Naive B cell (primary cell): ENCODE data around the gene SEPSECS. TPM values are rescaled to one million over a fixed set of nuclear protein-coding genes. Genes with fewer than 3 reads are reported as not detected.

Experiments
- ATAC-seq, 2 donors: fragments of 150-1000 bp; cut with Tn5 transposase; 2 replicates each; pipeline ENCODE4 v1.10.0; 2021; ENCODE audit warnings: low read depth in 2 of 2, mild to moderate bottlenecking in 2 of 2, moderate library complexity in 2 of 2
- DNase-seq: peaks from one replicate; pipeline ENCODE4 v3.0.0; 2022
- H3K27ac Mint-ChIP-seq, 6 donors: one replicate each; pipeline ENCODE4 v1.8.0; 2020 to 2022; ENCODE audit warnings: mild to moderate bottlenecking in 6 of 6, mixed read lengths in 6 of 6, moderate library complexity in 5 of 6, inconsistent platforms in 2 of 6
- H3K27me3 Mint-ChIP-seq, 3 donors: one replicate each; pipeline ENCODE4 v1.8.0; 2021 to 2022; ENCODE audit warnings: mixed read lengths in 3 of 3, mild to moderate bottlenecking in 1 of 3
- H3K36me3 Mint-ChIP-seq, 2 donors: one replicate each; pipeline ENCODE4 v1.8.0; 2020 to 2022; ENCODE audit warnings: mixed read lengths in 2 of 2, inconsistent platforms in 1 of 2, mild to moderate bottlenecking in 1 of 2
- H3K4me1 Mint-ChIP-seq, 3 donors: one replicate each; pipeline ENCODE4 v1.8.0; 2020 to 2022; ENCODE audit warnings: mixed read lengths in 3 of 3, inconsistent platforms in 1 of 3, mild to moderate bottlenecking in 1 of 3, moderate library complexity in 1 of 3
- H3K4me3 Mint-ChIP-seq, 8 donors: one replicate each; pipeline ENCODE4 v1.8.0; 2020 to 2022; ENCODE audit warnings: mild to moderate bottlenecking in 8 of 8, mixed read lengths in 8 of 8, moderate library complexity in 8 of 8, inconsistent platforms in 2 of 8
- H3K9me3 Mint-ChIP-seq, 7 donors: one replicate each; pipeline ENCODE4 v1.8.0; 2020 to 2022; ENCODE audit warnings: mixed read lengths in 7 of 7, mild to moderate bottlenecking in 5 of 7, inconsistent platforms in 2 of 7, moderate library complexity in 1 of 7
- polyA plus RNA-seq, 6 donors: library from polyadenylated mRNA; unstranded; fragments of 300-500 nt; fragmentation: Illumina TruSeq; gene quantifications; one replicate each; pipeline ENCODE4 v1.2.3, GENCODE V29; 2021; ENCODE audit warnings: low read depth in 6 of 6

SEPSECS gene
- polyA plus RNA-seq, 6 donors from 2014 or later = 2.4 to 5.9 (median 3.2) TPM

- no peaks in the 10 kb centered on the region for H3K9me3 Mint-ChIP-seq
- H3K27ac Mint-ChIP-seq = no peak overlapping the region
- peaks cover 4 to 17% (median 11%) of the 10 kb centered on the region in 3 donors for H3K4me1 Mint-ChIP-seq
- no peaks in the 10 kb centered on the region for H3K27me3 Mint-ChIP-seq
- ATAC-seq = no peak
- DNase-seq = no peak
- H3K36me3 Mint-ChIP-seq = peaks cover 14 to 25% of the 10 kb centered on the region in 2 donors
- H3K4me3 Mint-ChIP-seq = no peak overlapping the region
Observed at GRCh38 chr4:25171201-25171865, 11.1 kb upstream of the SEPSECS start.

- no peaks in the 10 kb centered on the region for H3K27me3 Mint-ChIP-seq
- no peak for ATAC-seq
- no peak overlapping the region for H3K4me3 Mint-ChIP-seq
- no peak overlapping the region for H3K27ac Mint-ChIP-seq
- DNase-seq = no peak
- peaks cover 20 to 31% of the 10 kb centered on the region in 2 donors for H3K36me3 Mint-ChIP-seq
- H3K9me3 Mint-ChIP-seq = no peaks in the 10 kb centered on the region
- peaks cover 4 to 27% (median 19%) of the 10 kb centered on the region in 3 donors for H3K4me1 Mint-ChIP-seq
Observed at GRCh38 chr4:25169446-25169845, 9.2 kb upstream of the SEPSECS start.

GRCh38 chr4:25165916-25166315 is 5.7 kb upstream of the SEPSECS start:
- Mint-ChIP-seq H3K9me3 (no peaks in the 10 kb centered on the region), H3K27me3 (no peaks in the 10 kb centered on the region), H3K4me1 (peaks cover 28 to 51% (median 37%) of the 10 kb centered on the region in 3 donors), H3K27ac (no peak overlapping the region), H3K4me3 (no peak overlapping the region), H3K36me3 (peaks cover 14 to 24% of the 10 kb centered on the region in 2 donors)
- ATAC-seq (no peak), DNase-seq (no peak)

- Mint-ChIP-seq H3K4me3 (peak overlapping the region in 3 of 8 donors; percentile 10 to 68 (median 29)), H3K27ac (peak overlapping the region in 2 of 6 donors; percentile 10 to 35), H3K27me3 (no peaks in the 10 kb centered on the region), H3K4me1 (peaks cover 43 to 57% (median 44%) of the 10 kb centered on the region in 3 donors), H3K36me3 (peaks cover 14 to 20% of the 10 kb centered on the region in 2 donors), H3K9me3 (no peaks in the 10 kb centered on the region)
- no peak for ATAC-seq
- no peak for DNase-seq
Observed at GRCh38 chr4:25163196-25163595, 2.9 kb upstream of the SEPSECS start.

GRCh38 chr4:25162566-25162965 is 2.3 kb upstream of the SEPSECS start:
- Mint-ChIP-seq H3K4me3 (peak overlapping the region in 3 of 8 donors; percentile 20 to 98 (median 94)), H3K9me3 (no peaks in the 10 kb centered on the region), H3K4me1 (peaks cover 43 to 57% (median 44%) of the 10 kb centered on the region in 3 donors), H3K27ac (peak overlapping the region in 2 of 6 donors; percentile 11 to 21), H3K27me3 (no peaks in the 10 kb centered on the region), H3K36me3 (peaks cover 14 to 20% of the 10 kb centered on the region in 2 donors)
- DNase-seq = no peak
- no peak for ATAC-seq

- peaks cover 8 to 15% of the 10 kb centered on the region in 2 donors for H3K36me3 Mint-ChIP-seq
- no peak for DNase-seq
- H3K9me3 Mint-ChIP-seq = no peaks in the 10 kb centered on the region
- ATAC-seq = no peak
- peaks cover 43 to 53% (median 44%) of the 10 kb centered on the region in 3 donors for H3K4me1 Mint-ChIP-seq
- no peaks in the 10 kb centered on the region for H3K27me3 Mint-ChIP-seq
- H3K4me3 Mint-ChIP-seq = peak overlapping the region; percentile 86 to 98 (median 94)
- H3K27ac Mint-ChIP-seq = peak overlapping the region in 5 of 6 donors; percentile 96 to 99 (median 98)
Observed at GRCh38 chr4:25161593-25161950, 1.3 kb upstream of the SEPSECS start.

- peak overlapping the region; percentile 96 to 99 (median 97) for H3K27ac Mint-ChIP-seq
- ATAC-seq = peak; percentile 29 to 43
- H3K9me3 Mint-ChIP-seq = no peaks in the 10 kb centered on the region
- peaks cover 38 to 47% (median 43%) of the 10 kb centered on the region in 3 donors for H3K4me1 Mint-ChIP-seq
- no peak for DNase-seq
- peak overlapping the region; percentile 86 to 98 (median 94) for H3K4me3 Mint-ChIP-seq
- H3K27me3 Mint-ChIP-seq = no peaks in the 10 kb centered on the region
- peaks cover 1 to 9% of the 10 kb centered on the region in 2 donors for H3K36me3 Mint-ChIP-seq
Observed at GRCh38 chr4:25160714-25161592, 704 bp upstream of the SEPSECS start.

- Mint-ChIP-seq H3K27me3 (no peaks in the 10 kb centered on the region), H3K36me3 (peaks cover 0 to 4% of the 10 kb centered on the region in 2 donors), H3K9me3 (no peaks in the 10 kb centered on the region), H3K4me3 (peak overlapping the region; percentile 86 to 98 (median 94)), H3K4me1 (peaks cover 33 to 42% (median 38%) of the 10 kb centered on the region in 3 donors), H3K27ac (peak overlapping the region in 5 of 6 donors; percentile 96 to 99 (median 98))
- DNase-seq (no peak), ATAC-seq (no peak)
Observed at GRCh38 chr4:25158817-25159216, 1.4 kb downstream of the SEPSECS start.

GRCh38 chr4:25157081-25157480 is 3.2 kb downstream of the SEPSECS start:
- no peak overlapping the region for H3K4me3 Mint-ChIP-seq
- H3K36me3 Mint-ChIP-seq = no peaks in the 10 kb centered on the region
- ATAC-seq (no peak), DNase-seq (no peak)
- H3K4me1 Mint-ChIP-seq = peaks cover 22 to 31% (median 22%) of the 10 kb centered on the region in 3 donors
- peak overlapping the region in 1 of 6 donors; percentile 10 for H3K27ac Mint-ChIP-seq
- no peaks in the 10 kb centered on the region for H3K27me3 Mint-ChIP-seq
- H3K9me3 Mint-ChIP-seq = no peaks in the 10 kb centered on the region

- peaks cover 0 to 4% of the 10 kb centered on the region in 2 donors for H3K36me3 Mint-ChIP-seq
- no peak overlapping the region for H3K27ac Mint-ChIP-seq
- no peaks in the 10 kb centered on the region for H3K9me3 Mint-ChIP-seq
- H3K4me1 Mint-ChIP-seq = peaks cover 11 to 20% (median 11%) of the 10 kb centered on the region in 3 donors
- DNase-seq (no peak), ATAC-seq (no peak)
- H3K27me3 Mint-ChIP-seq = no peaks in the 10 kb centered on the region
- H3K4me3 Mint-ChIP-seq = no peak overlapping the region
Observed at GRCh38 chr4:25155947-25156346, 4.3 kb downstream of the SEPSECS start.

GRCh38 chr4:25154594-25155265 is 5.5 kb downstream of the SEPSECS start:
- Mint-ChIP-seq H3K27ac (no peak overlapping the region), H3K9me3 (no peaks in the 10 kb centered on the region), H3K4me1 (peaks cover 8 to 11% (median 8%) of the 10 kb centered on the region in 3 donors), H3K4me3 (no peak overlapping the region), H3K27me3 (no peaks in the 10 kb centered on the region), H3K36me3 (peaks cover 0 to 10% of the 10 kb centered on the region in 2 donors)
- ATAC-seq (no peak), DNase-seq (no peak)

- Mint-ChIP-seq H3K9me3 (no peaks in the 10 kb centered on the region), H3K36me3 (peaks cover 14 to 18% of the 10 kb centered on the region in 2 donors), H3K4me3 (no peak overlapping the region), H3K27ac (peak overlapping the region in 2 of 6 donors; percentile 23 to 49), H3K4me1 (peaks cover 0 to 10% (median 0%) of the 10 kb centered on the region in 3 donors), H3K27me3 (no peaks in the 10 kb centered on the region)
- ATAC-seq = no peak
- DNase-seq = no peak
Observed at GRCh38 chr4:25146076-25146475, 14.2 kb downstream of the SEPSECS start.

GRCh38 chr4:25144870-25145481 is 15.3 kb downstream of the SEPSECS start:
- Mint-ChIP-seq H3K27me3 (no peaks in the 10 kb centered on the region), H3K36me3 (peaks cover 12 to 16% of the 10 kb centered on the region in 2 donors), H3K27ac (no peak overlapping the region), H3K9me3 (no peaks in the 10 kb centered on the region), H3K4me3 (no peak overlapping the region), H3K4me1 (peaks cover 0 to 10% (median 0%) of the 10 kb centered on the region in 3 donors)
- DNase-seq (no peak), ATAC-seq (no peak)
